ENCODE results near the gene ATAD2B.

DNA sequence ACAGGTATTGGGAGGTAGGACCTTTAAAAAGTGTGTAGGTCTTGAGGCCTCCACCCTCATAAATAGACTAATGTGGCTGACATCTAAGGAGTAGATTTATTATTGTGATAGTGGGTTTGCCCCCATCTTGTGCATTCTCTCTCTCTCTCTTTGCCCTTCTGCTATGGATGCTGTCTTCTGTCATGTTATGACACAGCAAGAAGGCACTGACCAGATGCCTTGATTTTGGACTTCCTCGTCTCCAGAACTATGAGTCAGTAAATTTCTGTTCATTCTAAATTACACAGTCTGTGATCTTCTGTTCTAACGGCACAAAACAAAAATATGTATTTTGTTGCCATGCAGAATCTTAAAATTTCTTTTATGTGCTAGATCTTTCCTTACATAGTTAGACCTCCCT lies 66.9 kb downstream of the ATAD2B start:
- TF ChIP-seq POLR2A (IDR thresholded peaks at IDR 0.05; ENCODE audit: low read length) (no peak), GATA1 (IDR thresholded peaks at IDR 0.05; ENCODE audit: low read depth, low read length) (no peak)

Measured in erythroblast (primary cell).